Measurements from ENCODE around the gene TMEM266. TPM values are rescaled to one million over a fixed set of nuclear protein-coding genes. Genes with fewer than 3 reads are reported as not detected.

The TMEM266 gene
- total RNA-seq, 1 experiment from 2014 or later, result not detected

GRCh38 chr15:76098685-76099084 is 38.9 kb downstream of the TMEM266 start:
- Histone ChIP-seq H3K9me3 (ENCODE audit: low read length) (no peaks in the 10 kb centered on the region), H3K9me2 (replicated peaks; ENCODE audit: low read length) (no peaks in the 10 kb centered on the region), H3K27me3 (ENCODE audit: low read length) (peaks cover 44% of the 10 kb centered on the region), H4K20me1 (ENCODE audit: low read length) (no peaks in the 10 kb centered on the region), H3K4me1 (ENCODE audit: insufficient read depth, low read length) (no peaks in the 10 kb centered on the region), H3K4me2 (ENCODE audit: low read length) (no peak overlapping the region), H3K4me3 (ENCODE audit: low read length) (no peak overlapping the region), H3K36me3 (ENCODE audit: low read depth, low read length) (no peaks in the 10 kb centered on the region), H3K9ac (ENCODE audit: low read length) (no peak overlapping the region), H3K79me2 (ENCODE audit: low read length) (no peaks in the 10 kb centered on the region), H2AFZ (ENCODE audit: low read length) (no peak overlapping the region), H3F3A (ENCODE audit: low read length, unreplicated experiment) (no peaks in the 10 kb centered on the region), H3K27ac (ENCODE audit: low read length) (no peak overlapping the region)
- DNase-seq, result no peak
- CTCF ChIA-PET, result no interaction called here
- no TSS peak for BruUV-seq (replicated peaks)
- intact Hi-C loops (cut with micrococcal nuclease), result no loop called here
- TF ChIP-seq EZH2phosphoT487 (IDR thresholded peaks at IDR 0.05; ENCODE audit: borderline replicate concordance, low read length) (no peak), EZH2 (IDR thresholded peaks at IDR 0.05; ENCODE audit: low read length, unreplicated experiment) (no peak), CTCF (conservative IDR thresholded peaks at IDR 0.05; ENCODE audit: low read depth, low read length) (no peak)
- POLR2A ChIA-PET (ENCODE audit: unreplicated experiment), result no interaction called here
- ATAC-seq, result no peak

GRCh38 chr15:76099388-76099787 is 39.6 kb downstream of the TMEM266 start:
- DNase-seq (no peak), ATAC-seq (no peak)
- Histone ChIP-seq H3K27ac (ENCODE audit: low read length) (no peak overlapping the region), H3K9ac (ENCODE audit: low read length) (no peak overlapping the region), H3K9me2 (replicated peaks; ENCODE audit: low read length) (no peaks in the 10 kb centered on the region), H3K79me2 (ENCODE audit: low read length) (no peaks in the 10 kb centered on the region), H3K9me3 (ENCODE audit: low read length) (no peaks in the 10 kb centered on the region), H4K20me1 (ENCODE audit: low read length) (no peaks in the 10 kb centered on the region), H3K36me3 (ENCODE audit: low read depth, low read length) (no peaks in the 10 kb centered on the region), H3K4me3 (ENCODE audit: low read length) (no peak overlapping the region), H3K4me1 (ENCODE audit: insufficient read depth, low read length) (no peaks in the 10 kb centered on the region), H3F3A (ENCODE audit: low read length, unreplicated experiment) (no peaks in the 10 kb centered on the region), H3K27me3 (ENCODE audit: low read length) (peaks cover 44% of the 10 kb centered on the region), H3K4me2 (ENCODE audit: low read length) (no peak overlapping the region), H2AFZ (ENCODE audit: low read length) (no peak overlapping the region)
- ChIA-PET POLR2A (ENCODE audit: unreplicated experiment) (no interaction called here), CTCF (no interaction called here)
- no TSS peak for BruUV-seq (replicated peaks)
- intact Hi-C loops (cut with micrococcal nuclease), result no loop called here
- TF ChIP-seq EZH2 (IDR thresholded peaks at IDR 0.05; ENCODE audit: low read length, unreplicated experiment), result no peak
- no peak for TF ChIP-seq EZH2phosphoT487 (IDR thresholded peaks at IDR 0.05; ENCODE audit: borderline replicate concordance, low read length)
- no peak for TF ChIP-seq CTCF (conservative IDR thresholded peaks at IDR 0.05; ENCODE audit: low read depth, low read length)

GRCh38 chr15:76100361-76100760 is 40.6 kb downstream of the TMEM266 start:
- ATAC-seq (no peak), DNase-seq (no peak)
- intact Hi-C loops (cut with micrococcal nuclease), result no loop called here
- peaks cover 44% of the 10 kb centered on the region for H3K27me3 ChIP-seq (ENCODE audit: low read length)
- H3K79me2 ChIP-seq (ENCODE audit: low read length), result no peaks in the 10 kb centered on the region
- H4K20me1 ChIP-seq (ENCODE audit: low read length), result no peaks in the 10 kb centered on the region
- ChIA-PET CTCF (no interaction called here), POLR2A (ENCODE audit: unreplicated experiment) (no interaction called here)
- TF ChIP-seq CTCF (conservative IDR thresholded peaks at IDR 0.05; ENCODE audit: low read depth, low read length) (no peak), EZH2phosphoT487 (IDR thresholded peaks at IDR 0.05; ENCODE audit: borderline replicate concordance, low read length) (no peak), EZH2 (IDR thresholded peaks at IDR 0.05; ENCODE audit: low read length, unreplicated experiment) (no peak)
- no peak overlapping the region for H3K4me2 ChIP-seq (ENCODE audit: low read length)
- no peaks in the 10 kb centered on the region for H3K36me3 ChIP-seq (ENCODE audit: low read depth, low read length)
- no peak overlapping the region for H3K27ac ChIP-seq (ENCODE audit: low read length)
- H2AFZ ChIP-seq (ENCODE audit: low read length), result no peak overlapping the region
- H3K4me1 ChIP-seq (ENCODE audit: insufficient read depth, low read length), result no peaks in the 10 kb centered on the region
- H3F3A ChIP-seq (ENCODE audit: low read length, unreplicated experiment), result no peaks in the 10 kb centered on the region
- BruUV-seq (replicated peaks), result no TSS peak
- no peak overlapping the region for H3K9ac ChIP-seq (ENCODE audit: low read length)
- H3K4me3 ChIP-seq (ENCODE audit: low read length), result no peak overlapping the region
- no peaks in the 10 kb centered on the region for H3K9me3 ChIP-seq (ENCODE audit: low read length)
- H3K9me2 ChIP-seq (replicated peaks; ENCODE audit: low read length), result no peaks in the 10 kb centered on the region
